ENCODE measurements around the gene PTPRZ1.

Gene PTPRZ1

GRCh38 chr7:122073635-122074034, 200.7 kb downstream of the PTPRZ1 start:
- DNase-seq (ENCODE audit: low read depth): no peak
- H3K4me3 ChIP-seq (ENCODE audit: low read depth, low read length): no peak overlapping the region

- no peak overlapping the region for H3K4me3 ChIP-seq (ENCODE audit: low read depth, low read length)
- no peak for DNase-seq (ENCODE audit: low read depth)
These were observed 209.2 kb downstream of the PTPRZ1 start for GRCh38 chr7:122082160-122082559.

GRCh38 chr7:122082670-122083069, 209.7 kb downstream of the PTPRZ1 start:
- H3K4me3 ChIP-seq (ENCODE audit: low read depth, low read length): no peak overlapping the region
- no peak for DNase-seq (ENCODE audit: low read depth)

GRCh38 chr7:122092964-122093797, 220.2 kb downstream of the PTPRZ1 start:
- no peak overlapping the region for H3K4me3 ChIP-seq (ENCODE audit: low read depth, low read length)
- DNase-seq (ENCODE audit: low read depth): peak; percentile 41

- no peak for DNase-seq (ENCODE audit: low read depth)
- H3K4me3 ChIP-seq (ENCODE audit: low read depth, low read length): no peak overlapping the region
These were observed 221.6 kb downstream of the PTPRZ1 start for GRCh38 chr7:122094549-122094948.

GRCh38 chr7:122095642-122096041, 222.7 kb downstream of the PTPRZ1 start:
- H3K4me3 ChIP-seq (ENCODE audit: low read depth, low read length): no peak overlapping the region
- no peak for DNase-seq (ENCODE audit: low read depth)

- H3K4me3 ChIP-seq (ENCODE audit: low read depth, low read length): no peak overlapping the region
- no peak for DNase-seq (ENCODE audit: low read depth)
These were observed 227.1 kb downstream of the PTPRZ1 start for GRCh38 chr7:122100021-122100420.

GRCh38 chr7:122103064-122103463, 230.1 kb downstream of the PTPRZ1 start:
- H3K4me3 ChIP-seq (ENCODE audit: low read depth, low read length): no peak overlapping the region
- no peak for DNase-seq (ENCODE audit: low read depth)

Data from skeletal muscle cell (primary cell).